GM19025 (cell line): Measurements from ENCODE around the gene TMEM250.

Experiments used
- ATAC-seq: cut with Tn5 transposase; IDR thresholded peaks from one replicate; pipeline ENCODE4 v1.9.1; 2021; ENCODE audit warnings: mild to moderate bottlenecking, low read depth, moderate library complexity; ENCODE audit not compliant: unreplicated experiment

Gene TMEM250

DNA sequence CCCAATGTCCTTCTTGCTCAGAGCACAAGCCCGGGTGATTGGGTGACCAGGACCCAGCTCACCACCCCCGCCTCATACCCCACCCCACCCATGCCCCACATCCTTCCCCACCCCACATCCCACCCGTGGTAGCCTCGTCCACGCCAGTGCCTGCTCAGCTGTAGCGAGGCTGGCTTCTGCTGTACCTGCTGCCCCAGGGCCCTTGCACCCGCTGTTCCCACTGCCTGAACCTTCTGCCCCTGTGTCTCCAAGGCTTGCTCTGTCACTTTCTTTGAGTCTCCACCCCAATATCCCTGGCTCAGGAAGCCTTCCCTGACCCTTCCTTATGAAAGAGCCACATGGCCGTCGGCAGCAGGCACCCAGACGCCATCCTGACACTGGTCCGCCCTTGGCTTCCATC is 20.5 kb downstream of the TMEM250 start:
- no peak for ATAC-seq

DNA sequence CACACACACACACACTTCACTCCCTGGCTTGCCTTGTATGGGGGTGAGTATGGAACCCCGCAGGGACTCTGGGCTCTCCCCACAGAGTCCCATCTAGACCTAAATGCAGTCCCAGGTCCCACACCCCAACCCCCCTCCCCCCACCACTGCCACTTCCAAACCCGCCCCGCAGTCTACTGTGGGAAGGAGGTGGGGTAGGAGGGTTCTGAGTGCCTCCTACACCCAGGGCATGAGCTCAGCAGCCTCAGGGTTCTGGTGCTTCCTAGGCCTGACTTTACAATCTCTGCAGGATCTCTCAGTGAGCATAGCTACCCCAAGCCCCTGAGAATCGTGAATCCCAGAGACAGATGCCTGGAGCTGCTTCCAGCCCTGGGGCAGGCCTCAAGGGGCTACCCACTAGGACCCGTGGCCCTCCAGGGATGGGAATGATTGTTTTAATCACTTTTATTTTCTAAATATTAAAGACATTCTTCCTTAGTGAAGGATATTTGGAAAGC is 22.1 kb downstream of the TMEM250 start:
- no peak for ATAC-seq

- ATAC-seq: no peak
These were observed 23.3 kb downstream of the TMEM250 start, which contains the start of gene NACC2 for GRCh38 chr9:136095070-136096058. TSS of gene NACC2 (minus strand) at chr9:136095289. CDS start at chr9:136050521, 44,768 bp downstream.

DNA sequence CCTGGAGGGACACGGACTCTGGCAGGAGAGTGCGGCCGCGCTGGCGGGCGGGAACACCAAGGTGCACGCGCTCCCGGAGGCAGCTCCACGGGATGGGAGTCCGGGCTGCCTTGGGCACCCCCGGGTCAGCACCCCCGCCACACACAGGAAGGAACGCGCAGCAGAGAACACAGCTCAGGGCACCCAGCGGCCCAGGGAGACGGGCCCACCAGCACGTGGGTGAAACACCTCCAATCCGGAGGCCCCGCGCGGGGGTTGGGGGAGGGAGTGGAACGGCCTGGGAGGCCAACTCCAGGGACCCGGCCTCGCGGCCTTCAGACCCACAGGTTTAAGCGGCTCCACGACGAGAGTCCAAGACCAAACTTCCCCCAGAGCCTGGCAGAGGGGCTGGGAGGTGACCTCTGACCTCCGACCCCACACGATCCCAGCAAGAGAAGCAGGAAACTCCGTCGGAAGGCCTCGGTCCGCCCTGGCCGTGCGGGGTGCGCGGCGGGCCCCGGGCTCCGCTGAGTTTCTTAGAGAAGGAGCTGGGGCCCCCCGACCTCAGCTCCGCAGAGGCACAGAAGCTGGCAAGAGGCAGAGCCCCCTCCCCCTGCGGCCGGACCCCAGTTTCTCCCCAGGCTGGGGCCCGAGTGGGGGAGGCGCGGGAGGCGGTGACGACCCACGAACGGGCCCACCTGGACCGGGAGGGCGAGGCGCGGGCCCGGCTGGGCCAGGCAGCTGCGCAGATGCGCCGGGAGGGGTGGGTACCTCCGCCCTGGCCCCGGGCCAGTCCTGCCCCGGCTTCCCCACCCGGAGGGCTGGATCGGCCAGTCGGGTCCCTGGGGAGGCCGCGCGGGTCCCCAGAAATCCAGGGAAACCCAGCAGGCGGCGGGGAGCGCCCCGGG is 24.4 kb downstream of the TMEM250 start:
- no peak for ATAC-seq

DNA sequence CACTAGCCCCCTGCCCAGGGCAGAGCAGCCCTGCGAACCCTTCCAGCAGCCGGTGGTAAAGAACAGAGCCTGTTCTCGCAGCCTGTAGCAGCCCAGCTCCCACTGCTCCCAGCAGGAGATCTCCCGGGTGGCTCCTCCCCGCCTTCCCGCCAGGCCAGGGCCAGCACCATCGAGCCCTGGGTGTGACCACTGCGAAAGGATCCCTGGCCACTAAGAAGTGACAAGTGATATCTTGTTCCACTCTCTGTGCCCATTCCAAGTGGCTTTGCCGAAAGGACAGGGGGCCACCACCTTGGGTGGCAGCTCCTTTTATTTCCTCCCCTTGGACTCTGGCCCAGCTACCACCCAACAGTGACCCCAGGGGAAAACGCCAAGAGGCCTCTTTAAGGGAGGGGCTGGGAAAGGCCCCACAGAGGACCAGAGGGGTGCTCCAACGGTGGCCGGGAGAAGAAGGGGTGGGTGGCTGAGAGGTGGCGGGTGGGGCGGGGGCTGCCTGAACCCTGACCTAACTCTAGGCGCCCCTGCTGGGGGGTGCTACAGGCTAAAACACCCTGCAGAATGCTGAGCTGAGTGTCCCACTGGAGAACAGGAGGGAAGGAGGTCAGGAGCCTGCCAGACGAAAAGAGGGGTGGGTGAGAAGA is 25.2 kb downstream of the TMEM250 start:
- ATAC-seq: no peak

- no peak for ATAC-seq
These were observed 25.9 kb downstream of the TMEM250 start for GRCh38 chr9:136092741-136093140.

DNA sequence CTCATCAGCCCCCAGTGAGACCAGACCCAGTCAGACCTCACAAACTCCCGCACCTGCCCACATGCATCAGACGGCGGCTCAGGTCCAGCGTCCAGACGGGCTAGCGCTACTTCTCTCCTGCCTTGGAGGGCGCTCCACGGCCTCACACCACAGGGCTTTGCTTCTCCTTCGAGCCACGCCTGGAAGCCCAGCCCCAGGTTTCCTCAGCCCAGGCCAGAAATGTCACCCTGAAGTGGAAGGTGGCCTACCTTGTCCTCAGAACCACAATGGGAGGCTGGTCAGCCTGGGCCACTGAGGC is 26.4 kb downstream of the TMEM250 start:
- ATAC-seq: no peak

- no peak for ATAC-seq
These were observed 26.9 kb downstream of the TMEM250 start for GRCh38 chr9:136091582-136092352.

GRCh38 chr9:136090768-136091581 is 27.7 kb downstream of the TMEM250 start:
- ATAC-seq: no peak

- ATAC-seq: no peak
These were observed 28.5 kb downstream of the TMEM250 start for GRCh38 chr9:136090056-136090735.

DNA sequence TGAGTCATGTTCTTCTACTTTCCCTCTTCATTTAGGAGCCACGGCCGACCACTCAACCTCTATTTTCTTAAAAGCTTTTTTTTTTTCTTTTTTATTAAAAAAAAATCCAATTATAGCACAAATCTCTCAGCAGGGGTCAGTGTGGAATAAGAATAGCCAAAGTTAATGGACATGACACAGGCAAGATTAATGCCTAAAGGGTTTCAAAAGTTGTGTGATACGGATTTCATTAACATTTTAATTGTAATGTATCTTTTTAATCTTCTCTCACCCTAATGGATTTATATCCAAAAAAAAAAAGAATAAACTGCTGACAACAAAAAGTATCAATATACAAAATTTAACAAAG is 29.0 kb downstream of the TMEM250 start:
- no peak for ATAC-seq

DNA sequence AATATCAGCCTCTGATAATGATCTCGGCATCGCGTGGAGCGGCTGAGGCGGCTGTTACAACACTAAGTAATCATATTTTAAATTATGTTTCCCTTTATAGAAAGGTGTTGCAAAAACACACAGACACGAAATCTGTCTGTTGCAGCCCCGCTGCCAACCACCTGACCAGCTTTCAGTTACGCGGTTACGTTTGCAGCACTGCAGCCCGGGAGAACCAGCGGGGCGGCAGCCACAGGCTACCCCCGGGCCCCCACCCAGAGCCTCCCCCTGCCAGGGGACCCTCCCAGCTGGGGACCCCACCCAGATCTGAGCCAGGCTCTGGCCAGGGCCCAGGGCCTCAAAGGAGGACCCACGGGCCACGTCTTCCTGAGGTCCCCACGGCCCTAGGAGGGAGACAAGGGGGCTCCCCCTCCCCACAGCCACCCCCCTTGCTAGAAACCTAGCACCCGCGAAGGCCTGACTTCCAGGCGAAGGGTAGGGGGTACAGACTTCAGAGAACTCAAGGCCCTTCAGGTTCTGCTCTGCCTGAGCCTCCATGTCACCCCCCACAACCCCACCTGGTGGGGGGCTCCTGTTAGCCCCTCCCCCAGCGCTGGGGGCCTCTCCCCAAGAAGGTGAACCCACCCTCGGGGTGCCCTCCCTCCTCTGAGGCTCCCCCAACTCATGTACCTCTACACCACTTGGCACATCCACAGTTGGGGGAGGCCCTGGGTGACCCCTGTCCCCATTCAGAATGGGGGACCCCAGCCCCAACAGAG is 29.6 kb downstream of the TMEM250 start:
- ATAC-seq: no peak

- ATAC-seq: no peak
These were observed 30.2 kb downstream of the TMEM250 start for GRCh38 chr9:136088481-136088938.

DNA sequence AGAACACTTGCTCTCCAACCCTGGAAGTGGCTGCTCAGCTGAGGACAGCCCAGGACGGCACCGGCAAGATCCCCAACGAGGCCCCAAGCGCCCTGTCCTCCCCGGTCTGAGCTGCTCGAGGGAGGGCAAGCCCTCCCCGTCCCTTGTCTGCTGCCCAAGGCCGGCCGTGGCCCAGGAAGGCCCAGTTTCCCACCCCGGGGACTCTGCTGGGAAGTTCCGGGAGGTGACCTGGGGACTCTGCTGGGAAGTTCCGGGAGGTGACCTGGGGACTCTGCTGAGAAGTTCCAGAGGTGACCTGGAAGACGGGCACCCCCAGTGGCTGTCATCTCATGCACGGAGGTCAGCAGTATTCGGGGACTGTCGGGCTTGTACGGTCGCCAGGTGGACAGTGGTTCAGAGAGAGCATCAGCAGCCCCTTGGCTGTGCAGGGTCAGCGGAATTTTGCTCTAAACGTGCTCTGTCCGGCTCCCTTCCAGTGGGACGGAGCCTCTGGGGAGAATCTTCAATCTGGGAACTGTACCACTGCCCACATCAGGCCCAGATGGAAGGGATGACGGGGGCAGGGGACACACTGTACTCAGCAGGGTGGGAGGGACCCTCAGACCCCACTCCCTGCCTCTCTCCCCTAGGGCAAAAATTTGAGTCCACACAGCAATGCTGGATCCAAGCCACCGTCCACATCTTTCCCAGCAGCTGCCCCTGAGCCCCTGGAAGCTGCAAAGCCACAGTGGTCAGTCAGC is 30.8 kb downstream of the TMEM250 start:
- ATAC-seq: no peak

- ATAC-seq: no peak
These were observed 31.5 kb downstream of the TMEM250 start for GRCh38 chr9:136086951-136087740.

DNA sequence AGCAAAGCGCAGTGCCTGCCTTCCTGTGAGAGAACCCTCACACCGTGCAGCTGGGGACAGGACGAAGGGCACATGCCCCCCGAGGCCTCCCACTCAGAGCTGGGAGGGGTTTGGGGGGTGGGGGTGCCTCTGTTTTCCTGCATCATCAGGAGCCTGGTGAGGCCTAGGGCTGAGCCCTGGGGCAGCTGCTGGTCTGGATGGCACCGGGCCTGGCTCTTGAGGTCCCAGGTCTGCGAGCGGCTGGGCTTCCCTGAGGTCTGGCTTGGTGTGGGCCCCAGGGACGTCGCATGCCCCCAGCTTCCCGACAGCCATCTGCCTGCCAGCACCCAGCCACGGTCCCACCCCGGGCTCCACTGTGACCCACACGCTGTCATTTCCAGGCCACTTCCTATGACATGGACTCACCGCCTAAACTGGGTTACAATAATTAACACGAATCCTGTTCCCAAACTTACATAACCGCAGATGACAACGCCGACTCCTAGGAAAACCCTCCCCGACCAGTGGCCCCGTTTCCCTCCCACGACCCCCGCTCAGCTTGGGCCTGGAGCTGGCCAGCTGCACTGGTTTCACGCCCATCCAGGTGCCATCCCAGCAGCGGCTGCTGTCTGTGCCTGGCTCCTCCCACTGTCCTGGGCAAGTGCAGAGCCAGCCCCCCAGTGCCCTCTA is 32.3 kb downstream of the TMEM250 start:
- ATAC-seq: no peak
